HepG2 (cell line): ENCODE results near the gene MPZ. TPM values are rescaled to one million over a fixed set of nuclear protein-coding genes. Genes with fewer than 3 reads are reported as not detected.
A peak's percentile ranks its signal among the peaks of the same experiment; 100 is the strongest.

Source experiments
- CAMTA2 ChIP-seq: sonication (generic); formaldehyde crosslinking; IDR thresholded peaks from 2 replicates; pipeline ENCODE4 v1.4.0; 2020; ENCODE audit warnings: mild to moderate bottlenecking, missing genetic modification reagents, borderline replicate concordance
- ETV5 ChIP-seq: IDR thresholded peaks from 2 replicates; pipeline ENCODE4 v1.6.1; 2018; ENCODE audit warnings: missing biosample characterization, missing genetic modification reagents, inconsistent platforms, borderline replicate concordance
- GABPA ChIP-seq, 2 experiments: IDR thresholded peaks; 2 replicates each; pipeline ENCODE4 v1.6.1; 2011 to 2016; ENCODE audit warnings: low read depth in 2 of 2, low read length in 1 of 2, missing biosample characterization in 1 of 2, missing genetic modification characterization in 1 of 2
- HINFP ChIP-seq: sonication (generic); formaldehyde crosslinking; IDR thresholded peaks from 2 replicates; pipeline ENCODE4 v1.4.0; 2020; ENCODE audit warnings: low read depth, mild to moderate bottlenecking, missing genetic modification reagents
- HNF1B ChIP-seq: sonication (generic); formaldehyde crosslinking; IDR thresholded peaks from 2 replicates; pipeline ENCODE4 v1.5.1; 2020; ENCODE audit warnings: mild to moderate bottlenecking, moderate library complexity, missing genetic modification reagents
- HNRNPL ChIP-seq: fragments of 200-400 bp; formaldehyde crosslinking; IDR thresholded peaks from 2 replicates; pipeline ENCODE4 v1.6.1; 2017; ENCODE audit warnings: mild to moderate bottlenecking, low read depth, low read length
- KDM3A ChIP-seq: IDR thresholded peaks from 2 replicates; pipeline ENCODE4 v1.6.1; 2018; ENCODE audit warnings: low read depth, missing compliant biosample characterization
- MBD4 ChIP-seq: IDR thresholded peaks from 2 replicates; pipeline ENCODE4 v1.6.1; 2012; ENCODE audit warnings: low read length, inconsistent platforms, borderline replicate concordance
- NFYC ChIP-seq: IDR thresholded peaks from 2 replicates; pipeline ENCODE4 v1.6.1; 2016; ENCODE audit warnings: missing genetic modification reagents, missing compliant biosample characterization
- PHF5A ChIP-seq: IDR thresholded peaks from one replicate; pipeline ENCODE4 v1.6.1; 2018; ENCODE audit warnings: low read depth, missing genetic modification reagents; ENCODE audit not compliant: unreplicated experiment
- POLR2A ChIP-seq, 2 experiments: IDR thresholded peaks; 2 replicates each; pipeline ENCODE4 v1.6.1; 2011; ENCODE audit warnings: low read depth in 2 of 2, low read length in 2 of 2, mild to moderate bottlenecking in 1 of 2, moderate library complexity in 1 of 2; ENCODE audit not compliant: insufficient read depth in 1 of 2
- RARG ChIP-seq: sonication (generic); formaldehyde crosslinking; IDR thresholded peaks from 2 replicates; pipeline ENCODE4 v1.4.0; 2020; ENCODE audit warnings: low read depth, mild to moderate bottlenecking, missing genetic modification reagents
- RBM22 ChIP-seq: fragments of 200-400 bp; formaldehyde crosslinking; optimal IDR thresholded peaks from 2 replicates; pipeline ENCODE3; 2017; ENCODE audit warnings: mild to moderate bottlenecking, low read length, moderate library complexity
- RELA ChIP-seq: sonication (generic); formaldehyde crosslinking; IDR thresholded peaks from 2 replicates; pipeline ENCODE4 v1.4.0; 2020; ENCODE audit warnings: missing genetic modification reagents
- TBL1XR1 ChIP-seq: fragments of 150-350 bp; IDR thresholded peaks from 2 replicates; pipeline ENCODE4 v1.6.1; 2014; ENCODE audit warnings: borderline replicate concordance, low read length; ENCODE audit not compliant: partially characterized antibody
- TP53 ChIP-seq: sonication (generic); formaldehyde crosslinking; conservative IDR thresholded peaks from 2 replicates; pipeline ENCODE4 v1.4.0; 2020; ENCODE audit warnings: missing genetic modification reagents
- ZBTB42 ChIP-seq: sonication (generic); formaldehyde crosslinking; IDR thresholded peaks from 2 replicates; pipeline ENCODE4 v1.5.0; 2020; ENCODE audit warnings: mild to moderate bottlenecking, missing genetic modification reagents
- ZFP37 ChIP-seq: sonication (generic); formaldehyde crosslinking; IDR thresholded peaks from 2 replicates; pipeline ENCODE4 v1.4.0; 2020; ENCODE audit warnings: missing genetic modification reagents, borderline replicate concordance
- ZNF136 ChIP-seq: sonication (generic); formaldehyde crosslinking; IDR thresholded peaks from 2 replicates; pipeline ENCODE4 v1.8.1; 2022; ENCODE audit warnings: low read depth, mild to moderate bottlenecking, moderate library complexity, missing genetic modification reagents
- ZNF253 ChIP-seq: sonication (generic); formaldehyde crosslinking; IDR thresholded peaks from 2 replicates; pipeline ENCODE4 v1.8.0; 2022; ENCODE audit warnings: mild to moderate bottlenecking, missing genetic modification reagents, borderline replicate concordance
- ZNF432 ChIP-seq: sonication (generic); formaldehyde crosslinking; IDR thresholded peaks from 2 replicates; pipeline ENCODE4 v1.5.0; 2020; ENCODE audit warnings: missing genetic modification reagents, mild to moderate bottlenecking, borderline replicate concordance
- ZNF501 ChIP-seq: sonication (generic); formaldehyde crosslinking; IDR thresholded peaks from 2 replicates; pipeline ENCODE4 v1.5.1; 2020; ENCODE audit warnings: mild to moderate bottlenecking, moderate library complexity, missing genetic modification reagents
- ZNF567 ChIP-seq: sonication (generic); formaldehyde crosslinking; IDR thresholded peaks from 2 replicates; pipeline ENCODE4 v1.8.1; 2023; ENCODE audit warnings: mild to moderate bottlenecking, missing genetic modification reagents, borderline replicate concordance
- ZNF816 ChIP-seq: sonication (generic); formaldehyde crosslinking; IDR thresholded peaks from 2 replicates; pipeline ENCODE4 v1.8.0; 2022; ENCODE audit warnings: missing genetic modification reagents, mild to moderate bottlenecking, borderline replicate concordance
- ZNF850 ChIP-seq: sonication (generic); formaldehyde crosslinking; conservative IDR thresholded peaks from 2 replicates; pipeline ENCODE4 v1.9.0; 2021; ENCODE audit warnings: mild to moderate bottlenecking, missing genetic modification reagents
- ZSCAN20 ChIP-seq: sonication (generic); formaldehyde crosslinking; IDR thresholded peaks from 2 replicates; pipeline ENCODE4 v1.4.0; 2020; ENCODE audit warnings: missing genetic modification reagents, mild to moderate bottlenecking, borderline replicate concordance
- polyA plus RNA-seq, 8 experiments: library from polyadenylated mRNA; depleted of rRNA in 3 of 8; stranded (reverse) in 7 of 8; unstranded in 1 of 8; fragments of >200 nt; fragmentation: Illumina TruSeq in 4 of 8; extraction: Trizol in 4 of 8; gene quantifications; 2 replicates each; pipeline versions ENCODE4 v1.2.1 to v1.2.3, GENCODE V29; 2011 to 2016; ENCODE audit warnings: low read depth in 4 of 8, missing spikeins in 1 of 8, mixed read lengths in 1 of 8; ENCODE audit not compliant: insufficient read depth in 1 of 8
- total RNA-seq, 5 experiments: library from RNA; depleted of rRNA; stranded (reverse); fragments of >200 nt; fragmentation: Illumina TruSeq; extraction: Trizol; gene quantifications; 2 replicates each; pipeline ENCODE4 v1.2.3, GENCODE V29; 2016; ENCODE audit warnings: low read depth in 1 of 5
- TF ChIP-seq, protein P1 (sequence below): sonication (generic); formaldehyde crosslinking; IDR thresholded peaks from 2 replicates; pipeline ENCODE4 v1.8.0; 2023; ENCODE audit warnings: mild to moderate bottlenecking, missing genetic modification reagents
- TF ChIP-seq, protein P2 (sequence below): sonication (generic); formaldehyde crosslinking; IDR thresholded peaks from 2 replicates; pipeline ENCODE4 v1.8.0; 2022; ENCODE audit warnings: missing genetic modification reagents, low read depth, mild to moderate bottlenecking, borderline replicate concordance

Gene MPZ
- total and polyA plus RNA-seq, 2 of the 13 experiments (the other 11 are each of a cell fraction or from before 2014, with no cell fraction given), result 18.3 to 24.6 TPM

DNA sequence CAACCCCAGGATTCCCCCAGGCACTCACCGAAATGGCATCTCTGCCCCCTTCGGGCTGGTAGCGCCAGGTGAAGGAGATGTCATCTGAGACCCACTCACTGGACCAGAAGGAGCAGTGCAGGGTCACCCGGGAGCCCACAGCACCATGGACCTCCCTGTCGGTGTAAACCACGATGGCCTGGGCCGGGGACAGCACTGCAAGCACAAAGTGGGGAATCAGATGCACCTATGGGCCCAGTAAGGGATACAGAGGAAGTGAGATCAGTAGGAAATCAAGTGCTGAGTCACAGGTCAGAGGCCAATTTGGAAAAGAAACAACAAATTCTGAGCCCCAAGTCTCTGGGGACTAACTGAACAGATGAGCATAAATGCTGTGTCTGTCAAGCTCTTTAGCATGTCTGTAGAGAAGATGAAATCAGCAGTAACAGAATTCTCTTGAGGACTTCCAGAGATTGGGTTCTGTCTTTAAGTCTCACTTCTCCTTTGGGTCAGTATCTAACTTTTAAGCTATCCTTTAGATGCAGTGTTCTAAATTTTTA is 2.5 kb downstream of the MPZ start (continued):
- TF ChIP-seq HINFP (CRISPR knock-in tag) (no peak), RARG (CRISPR knock-in tag) (no peak), ZNF136 (CRISPR knock-in tag) (no peak), ZFP37 (CRISPR knock-in tag) (no peak), PHF5A (CRISPR knock-in tag) (no peak), TP53 (CRISPR knock-in tag) (no peak), ZNF850 (no peak), ETV5 (CRISPR knock-in tag) (0 out of 2 replicates have a peak, but pooled peaks have one; percentile 6), HNRNPL (no peak), ZNF432 (CRISPR knock-in tag) (no peak), KDM3A (CRISPR knock-in tag) (no peak), HNF1B (CRISPR knock-in tag) (no peak), NFYC (CRISPR knock-in tag) (no peak), ZBTB42 (no peak), ZNF501 (CRISPR knock-in tag) (no peak), GABPA (IDR thresholded peaks at IDR 0.05; ENCODE audit: low read depth, low read length) (no peak), GABPA (CRISPR knock-in tag; IDR thresholded peaks at IDR 0.05; ENCODE audit: low read depth) (peak; percentile 77), ZNF567 (CRISPR knock-in tag) (no peak), MBD4 (no peak), POLR2A (IDR thresholded peaks at IDR 0.05; ENCODE audit: insufficient read depth in 1 of 2, low read depth in 2 of 2, low read length in 2 of 2) (peak in 1 of 2 experiments; percentile 33; a peak in 1 of 4 replicates), ZNF816 (CRISPR knock-in tag) (no peak), RBM22 (no peak), ZSCAN20 (CRISPR knock-in tag) (no peak), ZNF253 (CRISPR knock-in tag) (no peak), RELA (CRISPR knock-in tag) (no peak), CAMTA2 (CRISPR knock-in tag) (no peak), TBL1XR1 (no peak)
- TF ChIP-seq, protein P1, sequence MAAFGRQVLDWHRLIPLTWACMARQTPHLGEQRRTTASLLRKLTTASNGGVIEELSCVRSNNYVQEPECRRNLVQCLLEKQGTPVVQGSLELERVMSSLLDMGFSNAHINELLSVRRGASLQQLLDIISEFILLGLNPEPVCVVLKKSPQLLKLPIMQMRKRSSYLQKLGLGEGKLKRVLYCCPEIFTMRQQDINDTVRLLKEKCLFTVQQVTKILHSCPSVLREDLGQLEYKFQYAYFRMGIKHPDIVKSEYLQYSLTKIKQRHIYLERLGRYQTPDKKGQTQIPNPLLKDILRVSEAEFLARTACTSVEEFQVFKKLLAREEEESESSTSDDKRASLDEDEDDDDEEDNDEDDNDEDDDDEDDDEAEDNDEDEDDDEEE (CRISPR knock-in tag), result no peak
- TF ChIP-seq, protein P2, sequence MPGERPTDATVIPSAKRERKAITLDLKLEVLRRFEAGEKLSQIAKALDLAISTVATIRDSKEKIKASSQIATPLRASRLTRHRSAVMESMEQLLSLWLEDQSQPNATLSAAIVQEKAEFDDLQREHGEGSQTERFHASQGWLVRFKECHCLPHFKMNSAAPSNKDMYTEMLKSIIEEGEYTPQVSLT, result no peak
